Fibroblast of skin of back (primary cell): ENCODE measurements around the gene TMEM79. TPM values are rescaled to one million over a fixed set of nuclear protein-coding genes. Genes with fewer than 3 reads are reported as not detected.

Experiments
- DNase-seq: peaks from one replicate; pipeline ENCODE4 v3.0.0-alpha.2; 2013
- polyA plus RNA-seq, 2 experiments: library from polyadenylated mRNA; unstranded; fragments of 120-200 nt; gene quantifications; one replicate each; pipeline ENCODE4 v1.2.1, GENCODE V29; 2013; ENCODE audit not compliant: insufficient read length in 2 of 2

TMEM79 gene
- 4.3 TPM for polyA plus RNA-seq (2013, experiment 1 of 2; ENCODE audit: insufficient read length)
- 2.3 TPM for polyA plus RNA-seq (2013, experiment 2 of 2; ENCODE audit: insufficient read length)

GRCh38 chr1:156284112-156284511, at the start of gene TMEM79:
Gene TMEM79, plus strand, starts transcription at chr1:156284325. Its CDS starts 902 bp downstream, at chr1:156285227.
- DNase-seq = no peak

- no peak for DNase-seq
Measured at GRCh38 chr1:156236164-156236563, 48.0 kb upstream of the TMEM79 start.

GRCh38 chr1:156238248-156238647, 45.9 kb upstream of the TMEM79 start:
- DNase-seq = no peak

- peak; percentile 42 for DNase-seq
Measured at GRCh38 chr1:156241311-156241811, 42.8 kb upstream of the TMEM79 start.

- no peak for DNase-seq
Measured at GRCh38 chr1:156241926-156242325, 42.2 kb upstream of the TMEM79 start, which contains the start of gene BGLAP. Gene BGLAP, plus strand, starts transcription at chr1:156242184. Its CDS starts 48 bp downstream, at chr1:156242232.

GRCh38 chr1:156242738-156243137, 41.4 kb upstream of the TMEM79 start:
- no peak for DNase-seq

GRCh38 chr1:156244126-156244525, 40.0 kb upstream of the TMEM79 start:
- no peak for DNase-seq

GRCh38 chr1:156244712-156245111, 39.4 kb upstream of the TMEM79 start:
- no peak for DNase-seq

- no peak for DNase-seq
Measured at GRCh38 chr1:156245451-156246232, 38.5 kb upstream of the TMEM79 start.

- no peak for DNase-seq
Measured at GRCh38 chr1:156246241-156246780, 37.8 kb upstream of the TMEM79 start.

- DNase-seq = no peak
Measured at GRCh38 chr1:156246781-156247459, 37.2 kb upstream of the TMEM79 start.

GRCh38 chr1:156247460-156248322, 36.4 kb upstream of the TMEM79 start, which contains the start of gene PAQR6:
Gene PAQR6, minus strand, starts transcription at chr1:156248056. Its CDS starts 1,325 bp downstream, at chr1:156246731.
- no peak for DNase-seq

- no peak for DNase-seq
Measured at GRCh38 chr1:156248323-156248683, 35.8 kb upstream of the TMEM79 start.

- DNase-seq = no peak
Measured at GRCh38 chr1:156249593-156249992, 34.5 kb upstream of the TMEM79 start.

GRCh38 chr1:156251527-156251926, 32.6 kb upstream of the TMEM79 start:
- no peak for DNase-seq

- no peak for DNase-seq
Measured at GRCh38 chr1:156253634-156254033, 30.5 kb upstream of the TMEM79 start.

GRCh38 chr1:156257711-156258110, 26.4 kb upstream of the TMEM79 start:
- DNase-seq = no peak

- DNase-seq = no peak
Measured at GRCh38 chr1:156258859-156259258, 25.3 kb upstream of the TMEM79 start.

GRCh38 chr1:156259805-156260204, 24.3 kb upstream of the TMEM79 start:
- DNase-seq = no peak

- no peak for DNase-seq
Measured at GRCh38 chr1:156260896-156261295, 23.2 kb upstream of the TMEM79 start.

GRCh38 chr1:156262461-156263287, 21.5 kb upstream of the TMEM79 start:
- DNase-seq = peak; percentile 77
